Astrocyte of the spinal cord (primary cell): Measurements from ENCODE around the gene DDA1.
A peak's percentile ranks its signal among the peaks of the same experiment; 100 is the strongest.

Experiments
- DNase-seq: peaks from one replicate; pipeline ENCODE4 v3.0.0; 2011; ENCODE audit warnings: low read depth, low spot score
- H3K4me3 ChIP-seq: 2 replicates; pipeline ENCODE4 v1.5.1; 2011; ENCODE audit warnings: low read depth, mild to moderate bottlenecking, low read length, moderate library complexity
- CTCF ChIP-seq: IDR thresholded peaks from 2 replicates; pipeline ENCODE4 v1.5.1; 2012; ENCODE audit warnings: low read depth, mild to moderate bottlenecking, low read length, inconsistent platforms
- in situ Hi-C: cut with HindIII; loops from 2 replicates; pipeline ENCODE4 v1.10.0; 2017; ENCODE audit warnings: low sequenced_read_pairs

DDA1 gene

DNA sequence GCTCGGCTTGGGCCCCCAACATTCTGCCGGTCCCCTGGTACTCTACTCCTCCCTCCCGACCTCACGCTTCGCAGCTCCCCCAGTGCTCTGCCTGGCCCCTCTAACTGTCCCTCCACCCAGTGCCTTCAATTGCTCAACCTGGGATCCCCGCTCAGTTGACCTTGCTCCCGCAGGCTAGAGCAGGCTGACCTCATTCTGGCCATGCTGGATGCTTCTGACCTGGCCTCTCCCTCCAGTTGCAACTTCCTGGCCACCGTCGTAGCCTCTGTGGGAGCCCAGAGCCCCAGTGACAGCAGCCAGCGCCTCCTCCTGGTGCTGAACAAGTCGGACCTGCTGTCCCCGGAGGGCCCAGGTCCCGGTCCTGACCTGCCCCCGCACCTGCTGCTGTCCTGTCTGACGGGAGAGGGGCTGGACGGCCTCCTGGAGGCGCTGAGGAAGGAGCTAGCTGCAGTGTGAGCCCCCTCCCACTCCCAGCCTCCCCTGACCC lies 31.6 kb downstream of the DDA1 start:
- in situ Hi-C loops, result no loop called here
- no peak for TF ChIP-seq CTCF
- no peak overlapping the region for H3K4me3 ChIP-seq
- no peak for DNase-seq

- DNase-seq, result no peak
- no peak overlapping the region for H3K4me3 ChIP-seq
- TF ChIP-seq CTCF, result no peak
- in situ Hi-C loops, result no loop called here
Observed at GRCh38 chr19:17341386-17341785, 32.0 kb downstream of the DDA1 start.

GRCh38 chr19:17341845-17342244 lies 32.5 kb downstream of the DDA1 start:
- no peak for TF ChIP-seq CTCF
- no peak for DNase-seq
- no peak overlapping the region for H3K4me3 ChIP-seq
- in situ Hi-C loops, result no loop called here

DNA sequence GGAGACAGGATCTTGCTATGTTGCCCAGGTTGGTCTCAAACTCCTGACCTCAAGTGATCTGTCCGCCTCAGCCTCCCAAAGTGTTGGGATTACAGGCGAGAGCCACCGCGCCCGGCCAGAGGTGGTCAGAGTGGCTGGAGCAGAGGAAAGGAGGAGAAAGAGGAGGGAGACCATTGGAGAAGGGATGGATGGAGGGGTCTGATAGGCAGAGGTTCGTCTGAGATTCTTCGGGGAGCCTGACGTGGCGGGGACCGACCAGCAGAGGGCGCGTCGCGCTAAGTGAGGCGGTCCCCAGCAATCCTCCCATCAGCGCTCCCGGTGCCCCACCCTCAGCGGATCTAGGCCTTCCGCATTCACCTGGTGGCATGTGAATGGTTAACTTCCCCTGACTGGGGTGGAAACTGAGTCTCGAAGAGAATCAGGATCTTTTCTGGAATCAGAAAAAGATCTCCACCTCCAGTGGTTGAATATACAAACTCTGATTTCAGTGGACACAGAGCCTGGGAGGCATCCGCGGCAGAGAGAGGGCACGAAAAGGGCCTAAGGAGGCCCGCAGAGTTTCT lies 36.8 kb downstream of the DDA1 start:
- DNase-seq, result peak; percentile 64
- in situ Hi-C loops, result no loop called here

DNA sequence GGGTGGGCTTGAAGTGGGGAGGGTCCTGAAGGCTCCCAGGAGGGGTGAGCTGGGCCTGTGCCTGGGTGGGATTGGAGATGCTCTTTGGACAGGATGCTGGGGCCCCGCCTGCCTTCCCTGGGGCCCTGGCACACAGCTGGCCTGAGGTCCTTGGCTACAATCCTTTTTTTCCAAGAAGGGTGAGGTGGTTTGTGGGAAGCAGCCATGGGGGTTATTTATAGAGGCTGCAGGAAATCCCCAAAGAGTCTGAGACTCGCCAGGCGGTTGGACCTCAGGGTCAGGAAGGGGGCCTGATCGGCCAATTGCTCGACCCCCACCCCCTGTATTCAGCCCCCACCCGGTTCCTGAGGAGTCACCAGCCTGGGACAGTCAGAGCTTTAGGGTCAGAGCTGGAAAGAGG lies 38.0 kb downstream of the DDA1 start:
- in situ Hi-C loops, result no loop called here
- peak; percentile 27 for DNase-seq
- no peak for TF ChIP-seq CTCF
- no peak overlapping the region for H3K4me3 ChIP-seq

More for the DNA sequence above, 36.8 kb downstream of the DDA1 start:
- H3K4me3 ChIP-seq, result no peak overlapping the region
- TF ChIP-seq CTCF, result peak; percentile 94

GRCh38 chr19:17347877-17348276 lies 38.5 kb downstream of the DDA1 start:
- TF ChIP-seq CTCF, result no peak
- in situ Hi-C loops, result no loop called here

DNA sequence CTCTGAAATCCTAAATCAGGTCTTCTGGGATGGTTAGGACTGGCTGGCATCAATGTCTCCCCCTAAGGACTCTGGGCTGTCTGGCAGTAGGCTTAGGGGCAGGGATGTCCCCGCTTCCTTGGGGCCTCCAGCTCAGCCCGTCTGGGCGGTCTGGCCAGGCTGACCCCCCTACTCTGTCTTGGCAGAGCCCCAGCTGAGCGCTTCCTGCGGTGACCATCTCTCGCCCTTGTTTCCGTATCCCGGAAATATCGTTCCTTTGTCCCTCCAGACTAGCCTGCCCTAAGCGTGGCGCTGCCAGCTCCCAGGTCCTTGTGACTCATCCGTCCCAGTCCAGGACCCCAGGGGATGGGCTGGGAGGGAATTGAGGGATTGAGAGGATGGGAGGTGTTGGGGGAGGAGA lies 39.3 kb downstream of the DDA1 start:
- no peak overlapping the region for H3K4me3 ChIP-seq

More at GRCh38 chr19:17347877-17348276, 38.5 kb downstream of the DDA1 start:
- H3K4me3 ChIP-seq, result no peak overlapping the region
- DNase-seq, result no peak

More for the DNA sequence above, 39.3 kb downstream of the DDA1 start:
- no peak for TF ChIP-seq CTCF
- peak; percentile 78 for DNase-seq
- in situ Hi-C loops, result no loop called here
